GM21360 (cell line): Measurements from ENCODE around the gene HUS1.
"Not testable (repeated sequence)": the region's sequence is repeated elsewhere in the genome, so short reads cannot be mapped to it uniquely, and the experiment has no call there.

Experiments used
- ATAC-seq: cut with Tn5 transposase; IDR thresholded peaks from one replicate; pipeline ENCODE4 v1.9.1; 2021; ENCODE audit warnings: mild to moderate bottlenecking, moderate library complexity; ENCODE audit not compliant: unreplicated experiment

HUS1 gene

DNA sequence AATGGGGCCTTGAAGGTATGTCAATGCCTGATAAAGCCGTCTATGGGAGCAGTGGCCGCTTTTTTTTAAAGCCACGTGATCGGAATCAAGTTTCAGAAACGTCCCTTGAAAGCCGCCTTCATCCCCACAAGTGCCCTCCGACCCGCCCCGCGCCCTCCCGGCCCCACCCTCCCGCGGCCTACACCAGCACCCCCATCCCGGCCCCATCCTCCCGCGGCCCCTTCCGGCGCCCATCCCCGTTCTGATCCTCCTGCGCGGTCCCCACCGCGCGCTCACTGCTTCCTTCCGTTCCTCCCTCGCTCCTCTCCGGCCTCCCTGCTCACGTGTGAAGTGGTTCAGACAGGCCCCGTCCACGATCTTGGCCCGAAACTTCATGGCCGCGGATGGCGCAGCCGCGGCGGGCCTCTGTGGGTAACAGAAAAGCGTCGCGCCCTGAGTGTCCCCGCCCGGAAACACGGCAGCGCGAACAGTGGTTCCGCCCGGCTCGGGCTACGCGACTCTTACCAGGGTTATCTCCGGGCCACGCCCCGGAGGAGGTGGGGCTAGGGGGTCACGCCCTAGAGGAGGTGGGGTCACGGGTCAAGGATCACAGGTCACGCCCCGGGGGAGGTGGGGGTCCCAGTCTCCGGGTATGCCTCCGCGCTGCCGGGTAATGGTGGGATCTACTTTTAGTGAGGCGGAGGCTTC is at the start of gene HUS1:
Gene HUS1 (minus strand): TSS at position 471 of the 687 bp plus-strand sequence. CDS start 96 bp downstream, at position 375.
- ATAC-seq, result peak; percentile 99

DNA sequence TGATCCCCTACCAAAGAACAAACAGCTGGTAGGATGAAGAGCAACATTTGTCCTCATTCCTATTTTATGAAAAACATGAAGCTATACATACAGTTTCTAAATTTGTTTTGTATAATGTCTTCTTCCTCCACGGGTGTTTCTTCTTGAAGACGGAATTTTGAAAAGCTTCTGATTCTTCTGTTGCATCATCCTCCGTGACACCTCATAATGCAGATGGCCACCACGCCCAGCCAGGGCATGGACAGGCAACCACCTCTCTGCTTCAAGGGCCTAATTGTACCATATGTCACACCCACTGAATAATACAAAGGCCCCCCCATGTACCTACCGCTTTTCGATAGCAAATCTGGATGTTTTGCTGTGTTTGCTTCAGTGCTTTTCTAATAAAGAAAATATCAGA is 49.5 kb upstream of the HUS1 start, which contains the start of gene SUN3:
Gene SUN3 (minus strand): TSS at position 170 of the 400 bp plus-strand sequence. CDS start 169 bp downstream, at position 1.
- ATAC-seq, result no peak

DNA sequence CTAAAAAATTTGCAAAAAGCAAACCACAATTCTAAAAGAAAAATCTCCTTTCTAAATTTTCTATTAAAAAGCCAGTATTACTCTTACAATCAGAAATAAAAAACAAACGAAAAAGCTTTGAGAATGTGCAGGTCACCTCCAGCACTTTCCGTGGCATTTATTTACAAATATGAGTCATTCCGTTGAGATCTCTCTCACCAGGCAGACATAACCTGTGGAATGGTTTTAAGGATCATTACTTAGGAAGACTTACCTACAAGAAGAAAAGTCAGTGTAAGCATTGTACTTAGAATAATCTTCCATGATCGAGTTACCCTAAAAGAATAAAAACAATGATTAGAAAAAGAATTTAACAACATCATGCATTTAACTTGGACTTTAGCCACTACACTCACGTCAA is 46.2 kb upstream of the HUS1 start:
- no peak for ATAC-seq

DNA sequence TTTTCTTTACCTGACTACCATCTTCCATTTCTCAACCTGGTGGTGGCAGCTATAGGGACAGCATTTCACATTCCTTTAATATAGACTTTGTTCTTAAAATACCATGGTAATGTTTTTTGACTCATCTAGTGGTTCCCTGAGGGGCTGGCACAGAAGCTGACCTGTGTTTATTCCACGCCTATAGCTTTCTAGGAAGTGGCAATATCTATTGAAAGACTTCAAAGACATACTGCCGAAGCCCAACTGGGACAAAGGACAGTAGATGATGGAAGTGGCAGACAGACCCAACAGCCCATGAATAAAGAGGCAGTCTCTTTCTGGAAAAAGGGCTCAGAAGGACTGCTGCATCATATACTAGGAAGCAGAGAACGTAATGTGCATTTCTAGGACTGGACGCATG is 38.3 kb upstream of the HUS1 start:
- no peak for ATAC-seq

DNA sequence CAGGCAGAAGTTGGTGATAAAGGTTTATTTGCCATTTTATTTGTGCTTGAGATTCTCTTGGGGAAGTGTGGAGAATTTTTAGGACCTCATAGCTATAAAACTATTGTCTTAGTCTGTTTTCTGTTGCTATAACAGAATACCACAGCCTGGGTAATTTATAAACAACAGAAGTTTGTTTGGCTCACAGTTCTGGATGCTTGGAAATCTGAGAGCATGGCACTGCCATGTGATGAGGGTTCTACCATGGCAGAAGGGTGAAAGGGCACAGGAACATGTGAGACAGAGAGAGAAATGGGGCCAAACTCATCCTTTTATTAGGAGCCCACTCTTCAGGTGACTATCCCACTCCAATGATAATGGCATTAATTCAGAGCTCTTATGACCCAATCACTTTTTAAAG is 37.2 kb upstream of the HUS1 start:
- no peak for ATAC-seq

DNA sequence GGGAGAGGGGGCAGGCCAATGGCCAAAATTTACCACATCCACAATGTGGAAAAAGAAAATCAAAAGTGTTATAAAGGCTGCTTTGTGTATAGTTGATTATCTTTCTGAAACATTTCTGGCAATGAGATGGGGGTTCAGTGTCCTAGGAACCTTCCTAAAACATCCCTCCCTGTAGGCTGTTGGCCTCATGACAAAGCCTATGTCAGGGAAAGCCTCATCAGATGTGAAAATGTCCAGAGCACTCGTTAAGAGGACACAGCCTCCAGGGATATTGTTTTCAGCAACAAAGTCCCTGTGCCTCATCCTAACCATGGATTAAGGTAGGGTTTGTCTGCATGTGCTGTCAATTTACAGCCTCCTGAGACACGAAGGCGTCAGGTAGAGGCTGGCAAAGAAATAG is 32.5 kb upstream of the HUS1 start:
- ATAC-seq, result no peak

DNA sequence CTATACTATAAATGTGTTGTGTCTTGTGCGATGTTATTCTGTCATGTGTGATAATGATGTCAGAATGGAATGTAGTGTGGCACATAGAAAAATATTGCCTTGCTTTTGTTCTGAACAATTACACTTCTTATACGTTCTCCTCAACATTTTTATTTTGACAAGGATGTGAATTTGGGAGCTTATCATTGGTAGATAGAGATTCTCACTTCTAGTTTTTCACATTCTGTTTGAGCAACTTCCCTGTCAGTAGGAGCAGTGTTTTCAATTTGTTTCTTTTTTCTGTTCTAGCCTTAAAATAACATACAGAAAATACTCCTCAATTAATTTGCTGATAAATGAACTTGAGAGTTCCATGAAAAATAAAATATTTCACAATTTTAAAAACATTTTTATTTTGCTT is 31.9 kb upstream of the HUS1 start:
- no peak for ATAC-seq

DNA sequence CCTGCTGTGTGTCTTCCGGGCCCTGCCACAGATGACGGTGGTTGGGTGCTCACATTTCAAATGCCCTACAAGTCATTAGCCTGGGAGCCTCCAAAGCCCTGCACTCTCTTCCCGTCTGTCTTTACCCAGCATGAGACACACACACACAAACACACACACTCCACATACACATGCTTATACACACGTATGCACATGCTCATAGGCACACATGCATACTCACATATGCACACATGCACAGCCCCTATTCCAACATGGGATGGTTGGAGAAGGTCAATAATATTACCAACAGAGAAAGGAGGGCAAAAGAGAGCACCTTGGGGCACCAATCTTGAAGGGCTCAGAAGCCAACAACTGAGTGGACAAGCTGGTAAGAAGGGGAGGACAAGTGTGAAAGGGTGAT is 30.5 kb upstream of the HUS1 start:
- ATAC-seq, result no peak

DNA sequence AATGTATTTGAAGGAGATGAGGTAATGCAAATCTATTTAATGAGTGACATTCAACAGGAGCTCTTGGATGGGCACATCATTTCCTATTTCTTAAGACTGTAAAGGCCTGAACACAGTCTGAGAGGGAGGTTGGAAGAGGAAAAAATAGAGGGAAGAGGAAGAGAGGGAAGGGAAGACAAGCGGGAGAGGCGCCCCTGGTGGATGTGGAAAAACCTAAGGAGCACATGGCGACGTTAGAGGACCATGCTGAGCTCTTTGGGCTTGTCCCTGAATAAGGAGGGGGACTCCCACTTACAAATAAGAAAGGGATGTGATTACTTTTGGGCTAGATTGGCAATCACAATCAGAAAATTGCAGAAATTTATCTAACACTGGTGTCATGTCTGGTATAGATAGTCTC is 29.8 kb upstream of the HUS1 start:
- no peak for ATAC-seq

DNA sequence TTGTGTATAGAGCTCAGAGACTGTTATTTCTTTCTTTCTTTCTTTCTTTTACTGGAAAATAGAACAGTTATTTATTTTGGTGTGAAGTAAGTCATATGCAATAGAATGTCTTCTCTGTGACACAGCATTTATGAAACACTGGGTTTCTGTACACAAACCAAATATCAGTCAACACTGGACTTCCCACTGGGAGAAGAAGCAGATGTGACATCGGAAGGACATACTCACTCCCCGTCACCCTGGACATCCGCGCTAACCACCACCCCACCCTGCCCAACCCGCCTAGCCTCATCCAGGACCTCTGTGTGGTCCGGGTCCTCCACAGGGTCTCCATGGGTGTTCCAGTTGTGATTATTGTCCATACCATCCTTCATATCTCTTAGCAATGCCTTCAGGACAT is 27.5 kb upstream of the HUS1 start:
- no peak for ATAC-seq

DNA sequence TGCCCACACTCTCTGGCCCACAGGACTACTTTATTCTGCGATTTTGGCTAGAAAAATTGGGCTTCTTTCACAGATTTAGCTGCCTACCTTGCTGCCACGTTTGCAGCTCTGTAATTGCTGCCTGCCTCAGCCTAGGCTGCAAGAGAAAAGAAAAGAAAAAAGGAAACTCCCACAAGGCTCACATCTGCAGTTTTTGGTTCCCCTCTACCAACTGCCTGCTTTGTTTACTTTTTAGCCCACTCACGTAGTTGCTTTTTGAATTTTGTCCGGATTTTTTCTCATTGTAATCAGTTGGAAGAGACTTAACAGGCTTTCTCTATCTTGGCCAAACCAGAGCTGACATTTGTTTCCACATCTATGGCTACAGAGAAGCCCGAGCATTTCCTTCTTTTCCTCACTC is 25.2 kb upstream of the HUS1 start:
- ATAC-seq, result no peak

DNA sequence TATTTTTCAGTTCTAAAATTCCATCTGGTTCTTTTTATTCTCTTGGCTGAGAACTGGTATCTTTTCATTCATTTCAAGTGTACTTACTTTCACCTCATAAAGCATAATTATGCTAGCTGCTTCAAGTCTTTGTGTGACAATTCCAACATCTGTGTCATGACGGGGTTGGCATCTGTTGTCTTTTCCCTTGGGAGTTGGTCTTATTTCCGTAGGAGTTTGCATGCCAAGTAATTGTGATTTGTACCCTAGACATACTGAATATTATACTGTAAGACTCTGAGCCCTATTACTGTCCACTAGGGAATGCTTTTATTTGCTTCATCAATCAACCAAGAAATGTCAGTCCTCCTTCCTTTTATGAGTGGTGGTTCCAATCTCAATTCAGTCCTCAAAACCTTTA is 24.6 kb upstream of the HUS1 start:
- ATAC-seq, result no peak

DNA sequence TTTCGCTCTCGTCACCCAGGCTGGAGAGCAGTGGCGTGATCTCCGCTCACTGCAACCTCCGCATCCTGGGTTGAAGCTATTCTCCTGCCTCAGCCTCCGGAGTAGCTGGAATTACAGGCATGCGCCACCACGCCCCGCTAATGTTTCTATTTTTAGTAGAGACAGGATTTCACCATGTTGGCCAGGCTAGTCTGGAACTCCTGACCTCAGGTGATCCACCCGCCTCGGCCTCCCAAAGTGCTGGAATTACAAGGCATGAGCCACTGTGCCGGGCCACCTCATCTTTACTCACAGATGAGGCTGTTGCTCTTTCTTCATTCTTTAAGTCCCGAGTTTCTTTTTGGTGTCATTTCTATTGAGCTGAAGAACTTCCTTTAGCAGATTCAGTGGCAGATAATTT is 20.7 kb upstream of the HUS1 start:
- not testable (repeated sequence) for ATAC-seq

DNA sequence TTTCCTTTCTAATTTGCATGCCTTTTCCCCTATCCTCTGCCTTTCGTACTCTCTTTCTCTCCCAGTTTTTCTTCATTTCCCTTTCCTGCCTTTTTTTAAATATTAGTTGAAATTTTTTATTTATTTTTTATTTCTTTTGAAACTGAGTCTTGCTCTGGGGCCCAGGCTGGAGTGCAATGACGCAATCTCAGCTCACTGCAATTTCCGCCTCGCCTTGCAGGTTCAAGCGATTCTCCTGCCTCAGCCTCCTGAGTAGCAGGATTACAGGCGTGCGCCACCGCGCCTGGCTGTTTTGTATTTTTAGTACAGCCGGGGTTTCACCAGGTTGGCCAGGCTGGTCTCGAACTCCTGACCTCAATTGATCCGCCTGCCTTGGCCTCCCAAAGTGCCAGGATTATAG is 20.0 kb upstream of the HUS1 start:
- ATAC-seq, result no peak

DNA sequence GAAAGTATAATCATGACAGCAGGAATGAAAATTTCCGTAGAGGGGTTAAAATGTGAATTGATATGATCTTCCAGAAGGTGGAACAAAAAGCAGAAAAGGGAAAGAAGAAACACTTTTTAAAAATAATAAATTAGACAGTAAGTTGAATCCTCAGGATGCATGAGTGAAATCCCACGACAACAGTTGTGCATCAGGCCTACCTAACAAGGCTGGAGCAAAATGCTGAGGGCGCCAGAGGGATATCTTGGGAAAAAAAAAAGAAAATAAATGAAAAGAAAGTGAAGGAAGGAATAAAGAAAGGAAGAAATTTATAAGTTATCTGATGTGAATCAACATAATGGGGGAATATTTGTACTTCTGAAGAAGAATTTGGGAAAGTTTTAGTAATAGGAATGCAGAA is 13.0 kb upstream of the HUS1 start:
- ATAC-seq, result no peak

DNA sequence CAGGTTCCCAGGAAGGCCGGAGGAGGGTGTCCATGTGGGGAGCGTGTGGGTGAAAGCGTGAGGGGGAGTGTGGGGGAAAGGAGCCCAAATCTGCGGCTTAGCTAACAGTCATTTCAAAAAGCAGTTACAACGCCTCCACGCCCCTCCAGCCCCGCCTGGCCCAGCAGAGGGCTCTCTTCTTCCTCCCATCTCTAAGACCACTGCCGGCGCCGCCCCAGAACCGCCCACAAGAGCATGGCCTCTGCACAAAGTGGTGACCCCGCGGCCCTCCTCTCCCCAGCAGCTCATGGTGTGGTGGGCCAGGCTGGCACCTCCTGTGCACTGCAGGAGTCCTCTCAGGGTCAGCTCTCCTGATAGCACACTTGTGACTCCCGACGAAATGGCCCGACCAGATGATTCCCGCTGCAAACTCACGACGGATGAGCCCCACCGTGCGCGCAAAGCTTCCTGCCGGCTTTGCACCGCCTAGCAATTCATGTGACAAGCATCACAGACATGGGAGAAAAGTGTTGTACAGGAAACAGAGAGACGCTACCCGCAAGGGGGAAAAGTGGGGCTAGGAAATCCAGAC is 12.4 kb upstream of the HUS1 start:
- ATAC-seq, result peak; percentile 99

DNA sequence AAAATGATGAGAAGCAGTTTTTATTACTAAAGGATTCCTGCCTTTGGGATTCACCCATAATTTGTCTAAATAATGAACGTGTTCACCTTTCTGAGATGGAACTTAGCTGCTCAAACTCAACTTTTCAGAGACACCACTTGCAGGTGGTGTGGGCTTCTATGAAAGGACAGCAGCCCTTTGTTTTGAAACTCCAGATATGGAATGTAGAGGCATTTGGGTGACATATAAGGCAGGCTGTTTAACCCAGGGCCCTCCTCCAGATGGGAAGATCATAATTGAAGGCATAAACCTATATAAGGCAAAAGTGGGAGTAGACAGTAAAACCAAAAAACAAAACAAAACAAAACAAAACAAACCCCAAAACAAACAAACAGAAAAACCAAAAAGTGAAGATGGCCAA is 11.9 kb upstream of the HUS1 start:
- ATAC-seq, result peak; percentile 3

DNA sequence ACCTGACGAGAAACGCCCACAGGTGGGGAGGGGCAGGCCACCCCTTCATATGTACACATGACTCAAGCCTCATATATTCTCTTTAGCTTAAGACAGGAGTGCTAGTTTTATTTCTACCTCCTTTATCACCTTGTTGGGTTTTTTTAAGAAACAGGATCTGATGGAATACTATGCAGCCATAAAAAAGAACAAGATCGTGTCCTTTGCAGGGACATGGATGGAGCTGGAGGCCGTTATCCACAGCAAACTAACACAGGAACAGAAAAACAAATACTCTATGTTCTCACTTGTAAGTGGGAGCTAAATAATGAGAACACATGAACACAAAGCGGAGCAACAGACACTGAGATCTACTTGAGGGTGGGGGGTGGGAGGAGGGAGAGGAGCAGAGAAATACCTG is 11.2 kb upstream of the HUS1 start:
- ATAC-seq, result no peak

DNA sequence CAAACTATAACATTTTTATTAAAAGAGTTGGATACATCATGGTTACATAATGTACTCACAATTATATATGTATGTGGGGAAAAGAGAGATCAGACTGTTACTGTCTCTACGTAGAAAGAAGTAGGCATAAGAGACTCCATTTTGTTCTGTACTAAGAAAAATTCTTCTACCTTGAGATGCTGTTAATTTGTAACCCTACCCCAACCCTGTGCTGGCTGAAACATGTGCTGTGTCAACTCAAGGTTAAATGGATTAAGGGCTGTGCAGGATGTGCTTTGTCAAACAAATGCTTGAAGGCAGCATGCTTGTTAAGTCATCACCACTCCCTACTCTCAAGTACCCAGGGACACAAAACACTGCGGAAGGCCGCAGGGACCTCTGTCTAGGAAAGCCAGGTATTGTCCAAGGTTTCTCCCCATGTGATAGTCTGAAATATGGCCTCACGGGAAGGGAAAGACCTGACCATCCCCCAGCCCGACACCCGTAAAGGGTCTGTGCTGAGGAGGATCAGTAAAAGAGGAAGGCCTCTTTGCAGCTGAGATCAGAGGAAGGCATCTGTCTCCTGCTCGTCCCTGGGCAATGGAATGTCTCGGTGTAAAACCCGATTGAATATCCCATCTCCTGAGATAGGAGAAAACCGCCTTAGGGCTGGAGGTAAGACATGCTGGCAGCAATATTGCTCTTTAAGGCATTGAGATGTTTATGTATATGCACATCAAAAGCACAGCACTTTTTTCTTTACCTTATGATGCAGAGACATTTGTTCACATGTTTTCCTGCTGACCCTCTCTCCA is 10.4 kb upstream of the HUS1 start:
- not testable (repeated sequence) for ATAC-seq

DNA sequence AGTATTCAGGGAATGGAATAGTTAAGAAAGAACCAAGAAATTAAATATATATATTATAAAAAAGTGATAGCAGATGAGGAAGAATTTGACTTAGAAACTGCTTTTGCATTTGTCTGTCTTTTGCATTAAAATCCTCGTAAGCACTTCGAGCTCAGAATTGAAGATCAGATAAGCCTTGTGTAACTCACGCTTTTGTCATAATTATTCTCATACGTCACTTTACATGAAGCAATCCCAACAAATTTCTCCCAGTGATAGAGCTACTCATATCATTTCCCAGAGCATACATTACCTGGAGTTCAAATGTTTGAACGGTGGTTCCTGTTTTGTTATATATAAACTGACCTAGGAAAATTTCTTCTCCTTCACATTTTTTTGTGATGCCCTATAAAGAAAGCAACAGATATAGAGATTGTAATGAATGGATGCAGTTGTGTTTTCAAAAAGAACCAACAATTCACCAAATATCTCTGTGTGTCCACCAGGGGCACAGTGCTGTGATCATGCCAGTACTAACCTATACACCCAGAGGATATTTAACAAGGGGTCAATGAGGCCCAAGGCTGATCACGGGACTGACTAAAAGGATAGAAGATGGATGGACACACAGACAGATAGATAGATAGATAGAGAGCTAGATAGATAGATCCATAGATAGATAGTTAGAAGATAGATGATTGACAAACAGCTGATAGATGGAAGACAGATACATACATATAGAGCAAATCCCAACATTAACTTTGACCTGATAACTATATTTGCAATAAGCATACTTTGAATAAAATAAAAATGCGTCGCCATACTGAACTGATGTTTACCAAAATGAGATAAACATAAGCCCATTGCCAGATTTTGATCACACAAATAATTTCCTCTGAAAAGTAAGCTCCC is 9.3 kb upstream of the HUS1 start:
- ATAC-seq, result no peak

DNA sequence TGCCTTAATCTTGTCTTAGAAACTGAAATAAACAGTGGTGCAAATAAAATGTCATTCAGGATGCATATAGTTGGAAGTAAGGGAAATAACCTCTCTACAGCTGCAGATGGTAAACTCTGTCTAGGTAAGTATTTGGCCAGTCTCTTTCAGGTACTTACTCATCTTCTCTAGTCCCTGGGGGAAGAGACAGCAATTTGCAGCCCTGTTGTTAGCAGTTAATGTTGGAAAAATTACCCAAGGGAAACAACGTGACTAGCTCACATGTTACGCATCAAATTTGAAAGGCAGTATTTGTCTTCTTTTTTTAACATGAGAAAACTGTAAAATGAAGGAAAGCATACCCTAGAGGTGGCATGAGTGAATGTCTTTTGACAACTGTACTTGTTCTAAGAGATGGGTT is 3.2 kb upstream of the HUS1 start:
- no peak for ATAC-seq
